Progenitor cell of endocrine pancreas (in vitro differentiated cells): ENCODE results near the gene LYPD4. TPM values are rescaled to one million over a fixed set of nuclear protein-coding genes. Genes with fewer than 3 reads are reported as not detected.
"Not testable (repeated sequence)": the region's sequence is repeated elsewhere in the genome, so short reads cannot be mapped to it uniquely, and the experiment has no call there.

Experiments
- DNase-seq: peaks from one replicate; pipeline ENCODE4 v3.0.0; 2021; ENCODE audit warnings: low spot score; ENCODE audit not compliant: unreplicated experiment
- H3K27ac Mint-ChIP-seq: 2 replicates; pipeline ENCODE4 v1.8.0; 2021; ENCODE audit warnings: mild to moderate bottlenecking, moderate library complexity, mixed read lengths
- H3K27me3 Mint-ChIP-seq: 2 replicates; pipeline ENCODE4 v1.8.0; 2021; ENCODE audit warnings: mixed read lengths
- H3K36me3 Mint-ChIP-seq: 2 replicates; pipeline ENCODE4 v1.8.0; 2022; ENCODE audit warnings: mixed read lengths; ENCODE audit not compliant: insufficient read depth
- H3K4me1 Mint-ChIP-seq: 2 replicates; pipeline ENCODE4 v1.8.0; 2021; ENCODE audit warnings: low read depth, mixed read lengths
- H3K4me3 Mint-ChIP-seq: 2 replicates; pipeline ENCODE4 v1.8.0; 2021; ENCODE audit warnings: low read depth, mild to moderate bottlenecking, moderate library complexity, mixed read lengths
- H3K9me3 Mint-ChIP-seq: 2 replicates; pipeline ENCODE4 v1.8.0; 2021; ENCODE audit warnings: low read depth, mixed read lengths
- total RNA-seq: library from RNA; stranded (reverse); gene quantifications from 2 replicates; pipeline ENCODE4 v1.2.1, GENCODE V29; 2021
- TF ChIP-seq, protein P1 (sequence below): fragments of 200-600 bp; sonication (generic); IDR thresholded peaks from one replicate; pipeline ENCODE4 v1.5.0; 2021; ENCODE audit warnings: antibody characterized with exemption, mild to moderate bottlenecking; ENCODE audit not compliant: unreplicated experiment

Gene LYPD4
- total RNA-seq, 1 donor from 2014 or later = not detected

DNA sequence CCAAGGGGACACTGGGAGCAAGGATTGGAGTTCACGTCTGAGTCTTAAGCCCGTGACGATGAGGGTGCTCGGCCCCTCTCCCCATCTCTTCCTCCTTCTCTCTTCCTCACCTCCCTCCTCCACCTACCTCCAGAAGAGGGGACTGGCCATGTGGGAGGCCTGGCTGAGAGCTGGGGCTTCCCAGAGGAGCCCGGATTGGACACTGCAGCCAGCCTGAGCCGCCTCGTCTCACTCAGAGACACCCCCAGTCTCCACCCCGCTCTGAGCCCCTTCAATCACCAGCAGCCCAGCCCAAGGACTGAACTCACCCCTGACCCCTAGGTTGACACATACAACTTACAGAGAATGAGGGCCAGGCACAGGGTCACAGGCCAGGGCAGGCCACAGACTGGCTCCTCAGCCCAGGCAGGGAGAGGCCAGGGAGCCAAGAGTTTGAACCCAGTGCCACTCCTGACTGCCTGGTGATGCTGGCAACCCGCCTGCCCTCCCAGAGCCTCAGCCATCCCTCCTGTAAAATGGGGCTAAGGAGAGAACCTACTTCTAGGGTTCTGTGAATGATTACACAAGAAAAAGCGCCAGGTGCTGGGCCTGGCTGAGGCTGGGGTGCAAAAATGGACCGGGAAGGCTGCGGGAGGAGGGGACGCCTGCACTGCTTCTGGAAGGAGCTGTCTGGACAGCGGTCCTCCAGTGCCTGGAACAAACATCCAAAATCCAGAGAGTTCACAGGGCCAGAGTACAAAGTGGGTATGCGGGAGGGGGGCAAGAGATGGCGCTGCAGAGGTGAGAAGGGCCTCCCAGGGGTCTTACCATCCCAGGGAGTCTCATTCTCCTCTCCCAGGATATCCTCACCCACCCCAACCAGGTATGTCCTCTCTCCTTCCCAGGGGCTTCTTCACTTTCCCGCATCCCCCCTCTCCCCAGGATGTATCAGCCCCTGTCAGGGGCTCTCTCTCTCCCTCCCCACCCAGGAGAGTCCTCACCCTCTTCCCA lies 33.7 kb upstream of the LYPD4 start:
- TF ChIP-seq, protein P1, sequence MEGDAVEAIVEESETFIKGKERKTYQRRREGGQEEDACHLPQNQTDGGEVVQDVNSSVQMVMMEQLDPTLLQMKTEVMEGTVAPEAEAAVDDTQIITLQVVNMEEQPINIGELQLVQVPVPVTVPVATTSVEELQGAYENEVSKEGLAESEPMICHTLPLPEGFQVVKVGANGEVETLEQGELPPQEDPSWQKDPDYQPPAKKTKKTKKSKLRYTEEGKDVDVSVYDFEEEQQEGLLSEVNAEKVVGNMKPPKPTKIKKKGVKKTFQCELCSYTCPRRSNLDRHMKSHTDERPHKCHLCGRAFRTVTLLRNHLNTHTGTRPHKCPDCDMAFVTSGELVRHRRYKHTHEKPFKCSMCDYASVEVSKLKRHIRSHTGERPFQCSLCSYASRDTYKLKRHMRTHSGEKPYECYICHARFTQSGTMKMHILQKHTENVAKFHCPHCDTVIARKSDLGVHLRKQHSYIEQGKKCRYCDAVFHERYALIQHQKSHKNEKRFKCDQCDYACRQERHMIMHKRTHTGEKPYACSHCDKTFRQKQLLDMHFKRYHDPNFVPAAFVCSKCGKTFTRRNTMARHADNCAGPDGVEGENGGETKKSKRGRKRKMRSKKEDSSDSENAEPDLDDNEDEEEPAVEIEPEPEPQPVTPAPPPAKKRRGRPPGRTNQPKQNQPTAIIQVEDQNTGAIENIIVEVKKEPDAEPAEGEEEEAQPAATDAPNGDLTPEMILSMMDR = no peak
- H3K27ac Mint-ChIP-seq = no peak overlapping the region
- no peak overlapping the region for H3K4me3 Mint-ChIP-seq
- no peak for DNase-seq
- no peaks in the 10 kb centered on the region for H3K9me3 Mint-ChIP-seq
- peaks cover 3% of the 10 kb centered on the region for H3K4me1 Mint-ChIP-seq
- H3K36me3 Mint-ChIP-seq = no peaks in the 10 kb centered on the region
- H3K27me3 Mint-ChIP-seq = peaks cover 24% of the 10 kb centered on the region

DNA sequence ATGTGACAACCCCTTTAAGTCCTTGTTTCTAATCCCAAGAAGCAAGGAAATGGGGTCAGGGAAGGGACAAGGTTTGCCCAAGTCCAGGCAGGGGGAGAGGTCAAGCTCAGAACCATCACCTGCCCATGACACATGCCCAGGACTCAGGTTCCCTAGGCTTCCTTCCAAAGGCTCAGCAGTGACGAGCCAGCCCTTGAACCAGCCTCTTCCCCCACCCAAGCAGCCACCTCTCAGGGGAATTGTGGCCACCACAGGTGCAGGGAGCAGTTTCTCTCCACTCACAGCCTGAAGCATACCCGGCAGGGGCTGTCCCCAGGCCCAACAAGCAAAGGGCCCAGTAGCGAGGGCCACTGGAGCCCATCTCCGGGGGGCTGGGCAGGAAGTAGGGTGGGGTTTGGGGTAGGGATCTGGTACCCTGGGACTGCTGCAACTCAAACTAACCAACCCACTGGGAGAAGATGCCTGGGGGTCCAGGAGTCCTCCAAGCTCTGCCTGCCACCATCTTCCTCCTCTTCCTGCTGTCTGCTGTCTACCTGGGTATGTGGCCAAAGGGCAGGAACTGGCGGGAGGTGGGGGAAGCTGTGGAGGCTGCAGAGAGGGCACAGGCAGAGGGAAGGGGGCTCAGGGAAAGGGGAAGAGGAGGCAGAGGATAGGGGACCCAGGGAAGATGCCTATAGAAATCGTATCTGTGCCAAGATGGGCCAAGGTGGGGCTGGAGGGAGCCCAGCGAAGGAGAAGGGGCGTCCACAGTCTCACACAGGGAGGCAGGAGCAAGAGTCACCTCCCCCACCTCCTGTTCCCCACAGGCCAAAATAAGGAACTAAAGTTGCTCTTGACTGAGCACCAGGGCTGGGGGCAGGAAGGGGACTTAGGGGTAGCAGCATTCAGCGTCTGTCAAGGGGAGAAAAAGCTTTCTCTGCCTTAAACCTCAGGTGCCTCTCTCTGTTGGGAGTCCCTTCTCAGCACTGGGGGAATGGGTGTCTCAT lies 32.7 kb upstream of the LYPD4 start, which contains the start of gene CD79A:
CD79A (plus strand) TSS at position 433 of the 986 bp plus-strand sequence; CDS start at position 459, 26 bp downstream.
- no peak within 1 kb of the TSS for H3K4me3 Mint-ChIP-seq
- no peaks in the 10 kb centered on the region for H3K9me3 Mint-ChIP-seq
- peaks cover 18% of the 10 kb centered on the region for H3K27me3 Mint-ChIP-seq
- no peak for DNase-seq
- no peak within 1 kb of the TSS for H3K27ac Mint-ChIP-seq
- H3K36me3 Mint-ChIP-seq = peaks cover 2% of the 10 kb centered on the region
- TF ChIP-seq, protein P1 = no peak
- H3K4me1 Mint-ChIP-seq = no peaks in the 10 kb centered on the region

DNA sequence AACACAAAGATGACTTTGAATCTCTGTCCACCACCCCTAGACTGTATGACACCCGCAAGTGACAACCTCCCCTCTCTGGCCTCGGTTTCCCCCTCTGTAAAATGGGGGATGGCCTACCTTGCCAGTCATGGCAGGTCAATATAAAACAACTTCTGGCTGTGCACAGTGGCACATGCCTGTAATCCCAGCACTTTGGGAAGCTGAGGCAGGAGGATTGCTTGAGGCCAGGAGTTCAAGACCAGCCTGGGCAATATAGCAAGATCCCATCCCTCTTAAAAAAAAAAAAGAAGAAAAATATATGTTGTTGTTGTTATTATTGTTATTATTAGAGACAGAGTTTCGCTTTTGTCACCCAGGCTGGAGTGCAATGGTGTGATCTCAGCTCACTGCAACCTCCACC lies 31.5 kb upstream of the LYPD4 start:
- H3K4me3 Mint-ChIP-seq, H3K4me1 Mint-ChIP-seq, H3K9me3 Mint-ChIP-seq, H3K36me3 Mint-ChIP-seq, DNase-seq, H3K27ac Mint-ChIP-seq: not testable (repeated sequence)
- peaks cover 12% of the 10 kb centered on the region for H3K27me3 Mint-ChIP-seq

DNA sequence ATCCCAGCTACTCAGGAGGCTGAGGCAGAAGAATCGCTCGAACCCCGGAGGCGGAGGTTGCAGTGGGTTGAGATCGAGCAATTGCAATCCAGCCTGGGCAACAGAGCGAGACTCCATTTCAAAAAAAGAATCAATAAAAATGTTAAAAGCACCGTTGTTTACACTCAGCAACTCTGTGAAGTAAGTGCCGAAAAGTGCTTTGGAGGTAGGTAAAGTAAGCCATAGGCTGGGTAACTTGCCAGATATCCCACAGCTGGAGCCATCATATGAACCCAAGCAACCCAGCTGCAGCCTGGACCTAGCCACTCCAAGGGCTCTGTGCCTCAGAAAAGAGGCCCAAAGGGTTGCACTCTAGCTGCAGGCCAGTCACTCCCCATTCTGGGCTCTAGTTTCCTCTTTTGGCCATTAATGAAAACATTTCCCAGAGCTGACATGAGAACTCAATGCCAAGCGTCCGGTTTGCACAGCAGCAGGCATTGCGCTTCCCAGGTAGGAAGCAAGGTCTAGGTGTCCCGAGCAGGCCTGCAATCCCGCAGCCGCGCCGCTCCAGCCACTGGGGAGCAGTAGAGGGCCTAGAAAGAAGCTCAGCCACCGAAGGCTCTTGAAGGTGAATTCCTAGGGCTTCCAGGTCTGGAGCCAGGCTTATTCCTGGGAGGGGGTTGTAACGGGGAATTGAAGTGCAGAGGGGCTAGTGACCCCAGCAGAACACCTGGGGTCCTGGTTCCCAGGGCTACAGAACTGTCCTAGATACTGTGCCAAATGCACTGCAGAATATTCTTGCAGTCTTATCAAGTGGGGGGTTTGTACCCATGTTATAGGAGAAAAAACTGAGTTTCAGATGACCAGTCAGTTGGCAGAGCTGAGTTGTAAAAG lies 28.5 kb upstream of the LYPD4 start:
- H3K4me1 Mint-ChIP-seq = peaks cover 22% of the 10 kb centered on the region
- peak; percentile 74 for DNase-seq
- H3K27me3 Mint-ChIP-seq = peaks cover 3% of the 10 kb centered on the region
- H3K27ac Mint-ChIP-seq = no peak overlapping the region
- H3K4me3 Mint-ChIP-seq = no peak overlapping the region
- TF ChIP-seq, protein P1 = peak; percentile 81
- no peaks in the 10 kb centered on the region for H3K9me3 Mint-ChIP-seq
- H3K36me3 Mint-ChIP-seq = peaks cover 14% of the 10 kb centered on the region

DNA sequence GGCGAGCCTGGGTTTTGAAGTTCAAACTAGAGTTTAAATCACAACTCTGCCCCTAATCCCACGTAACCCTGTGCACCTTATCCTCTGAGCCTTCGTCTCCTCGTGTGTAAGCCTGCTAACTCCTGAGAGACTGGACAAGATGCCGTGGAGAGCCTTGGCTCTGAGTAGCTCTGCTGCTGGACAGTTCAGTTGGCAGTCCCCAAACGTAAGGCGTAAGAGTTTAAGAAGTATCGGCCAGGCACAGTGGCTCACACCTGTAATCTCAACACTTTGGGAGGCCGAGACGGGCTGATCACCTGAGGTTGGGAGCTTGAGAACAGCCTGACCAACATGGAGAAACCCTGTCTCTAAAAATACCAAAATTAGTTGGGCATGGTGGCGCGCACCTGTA lies 27.9 kb upstream of the LYPD4 start:
- DNase-seq = no peak
- Mint-ChIP-seq H3K4me1 (peaks cover 26% of the 10 kb centered on the region), H3K36me3 (peaks cover 17% of the 10 kb centered on the region), H3K9me3 (no peaks in the 10 kb centered on the region), H3K27me3 (peaks cover 3% of the 10 kb centered on the region), H3K4me3 (no peak overlapping the region), H3K27ac (no peak overlapping the region)
- TF ChIP-seq, protein P1 = no peak
